Measurements from ENCODE around the gene RDH12.
"Not testable (repeated sequence)": the region's sequence is repeated elsewhere in the genome, so short reads cannot be mapped to it uniquely, and the experiment has no call there.

Gene RDH12

DNA sequence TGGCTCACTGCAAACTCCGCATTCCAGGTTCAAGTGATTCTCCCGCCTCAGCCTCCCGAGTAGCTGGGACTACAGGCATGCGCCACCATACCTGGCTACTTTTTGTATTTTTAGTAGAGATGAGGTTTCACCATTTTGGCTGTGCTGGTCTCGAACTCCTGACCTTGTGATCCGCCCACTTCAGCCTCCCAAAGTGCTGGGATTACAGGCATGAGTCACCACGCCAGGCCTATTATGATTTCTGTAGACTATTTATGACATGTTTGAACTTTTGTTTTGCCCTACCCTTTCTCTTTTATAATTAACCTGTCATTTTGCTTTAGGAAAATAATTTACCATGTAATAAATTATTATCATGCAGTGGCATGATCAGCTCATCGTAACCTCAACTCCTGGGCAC is at the start of gene RDH12:
Gene RDH12 (plus strand): TSS at position 395 of the 400 bp plus-strand sequence. CDS start 20,757 bp downstream, outside the sequence.
- not testable (repeated sequence) for DNase-seq

DNA sequence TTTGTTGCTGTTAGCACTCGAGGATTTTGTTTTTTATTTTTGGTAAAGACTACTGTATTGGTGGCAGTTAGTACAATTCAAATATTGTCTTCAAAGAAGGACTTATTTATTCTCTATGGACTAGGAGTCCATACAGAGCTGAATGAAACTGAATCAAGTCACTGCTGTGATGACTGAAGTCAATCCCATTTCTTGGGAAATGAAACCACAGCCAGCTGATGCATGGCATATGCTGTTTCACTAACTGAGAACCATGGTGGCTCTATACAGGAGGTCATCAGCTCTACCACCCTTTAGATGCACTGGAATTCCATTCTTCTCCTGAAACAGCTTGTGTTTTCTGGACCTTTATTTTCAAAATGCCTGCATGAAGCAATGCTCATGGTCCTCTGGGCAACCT is 49.5 kb upstream of the RDH12 start:
- DNase-seq = no peak

DNA sequence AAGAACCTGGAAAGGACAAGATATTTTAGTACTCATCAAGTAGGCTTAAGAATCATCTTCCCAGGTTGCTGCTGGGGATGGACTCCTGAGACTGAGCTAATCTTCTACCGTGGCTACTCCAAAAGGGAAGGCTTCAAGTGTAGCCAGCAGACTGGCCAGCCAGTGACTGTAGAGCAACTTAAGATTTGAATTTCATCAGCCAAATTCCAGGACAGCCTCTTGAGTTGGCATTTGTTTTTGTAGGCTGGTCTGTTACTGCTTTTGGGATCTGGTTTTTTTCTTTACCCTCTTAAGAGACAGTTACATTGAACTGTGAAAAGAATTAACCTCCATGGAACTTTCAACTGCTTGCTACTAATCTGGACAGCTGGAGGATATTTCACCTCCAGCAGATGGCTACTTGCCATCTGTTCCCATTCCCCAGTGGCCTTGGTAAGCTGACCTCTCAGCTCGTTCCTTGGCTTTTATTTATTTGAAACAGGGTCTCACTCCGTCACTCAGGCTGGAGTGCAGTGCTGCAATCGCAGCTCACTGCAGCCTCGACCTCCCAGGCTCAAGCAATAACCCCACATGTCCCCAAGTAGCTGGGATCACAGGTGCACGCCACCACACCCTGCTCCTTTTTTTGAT is 47.9 kb upstream of the RDH12 start:
- DNase-seq = no peak

DNA sequence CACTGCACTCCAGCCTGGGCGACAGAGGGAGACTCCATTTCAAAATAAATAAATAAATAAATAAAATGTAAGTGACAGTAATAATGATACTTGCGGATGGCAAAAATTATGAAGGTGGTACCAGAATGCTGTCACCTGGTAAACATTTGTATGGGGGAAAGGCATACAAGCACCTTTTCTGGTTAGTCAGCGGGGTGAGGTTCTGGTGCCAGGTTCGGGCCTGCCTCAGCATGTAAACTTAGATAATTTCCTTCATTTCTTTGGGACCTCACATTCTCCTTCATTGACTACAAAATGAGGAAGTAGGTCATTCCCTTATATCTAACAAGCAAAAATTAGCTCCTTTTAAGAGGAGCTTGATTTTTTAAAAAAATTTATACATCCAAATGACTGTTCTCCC is 38.1 kb upstream of the RDH12 start:
- no peak for DNase-seq

DNA sequence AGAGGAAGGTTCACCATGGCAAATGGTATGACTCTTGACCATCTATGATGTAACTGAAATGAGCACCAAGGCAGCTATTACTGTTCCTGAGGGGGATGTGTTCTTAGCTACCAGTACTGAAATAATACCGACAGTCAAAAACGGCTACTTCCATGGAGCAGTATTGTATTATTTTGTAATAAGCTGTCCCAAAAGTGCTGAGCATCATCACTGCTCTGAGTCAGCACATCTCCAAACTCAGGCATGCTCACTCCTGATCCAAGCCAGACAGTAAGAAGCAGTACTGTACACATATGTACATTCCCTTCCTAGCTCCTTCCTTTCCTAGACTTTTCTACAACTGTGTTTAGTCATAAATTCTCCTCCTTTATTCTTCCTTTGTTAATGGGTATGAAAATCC is 35.8 kb upstream of the RDH12 start:
- DNase-seq = no peak

DNA sequence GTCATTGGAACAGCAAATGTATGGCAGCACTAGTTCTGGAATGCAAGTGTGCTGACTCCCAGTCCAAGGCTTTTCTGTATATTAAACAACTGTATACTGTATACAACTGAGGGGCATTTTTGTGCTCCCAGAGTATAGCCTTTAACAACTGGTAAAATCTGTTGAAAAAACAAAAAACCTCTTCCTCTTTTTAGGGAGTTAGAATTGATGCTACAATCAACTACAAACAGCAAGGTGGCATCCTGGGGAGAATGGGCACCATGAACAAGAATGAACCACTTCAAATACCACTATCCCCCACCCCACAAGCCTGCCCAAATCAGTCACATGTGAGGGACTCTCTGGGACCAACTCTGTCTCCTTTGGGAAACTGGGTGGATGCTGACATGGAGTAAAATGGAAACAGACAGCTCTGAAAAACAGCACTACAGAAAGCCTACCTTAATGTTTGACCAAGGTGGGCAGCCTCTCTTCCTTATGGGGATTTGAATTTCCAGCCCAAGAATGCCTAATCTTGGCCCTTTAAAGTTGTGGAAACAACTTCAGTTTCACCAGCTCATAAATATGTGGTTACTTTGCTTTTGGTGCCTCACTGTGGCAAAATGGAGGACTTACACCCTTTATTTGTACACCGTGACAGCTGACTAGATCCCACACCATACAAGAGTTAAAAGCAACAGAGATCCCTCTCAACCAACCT is 34.8 kb upstream of the RDH12 start:
- no peak for DNase-seq

DNA sequence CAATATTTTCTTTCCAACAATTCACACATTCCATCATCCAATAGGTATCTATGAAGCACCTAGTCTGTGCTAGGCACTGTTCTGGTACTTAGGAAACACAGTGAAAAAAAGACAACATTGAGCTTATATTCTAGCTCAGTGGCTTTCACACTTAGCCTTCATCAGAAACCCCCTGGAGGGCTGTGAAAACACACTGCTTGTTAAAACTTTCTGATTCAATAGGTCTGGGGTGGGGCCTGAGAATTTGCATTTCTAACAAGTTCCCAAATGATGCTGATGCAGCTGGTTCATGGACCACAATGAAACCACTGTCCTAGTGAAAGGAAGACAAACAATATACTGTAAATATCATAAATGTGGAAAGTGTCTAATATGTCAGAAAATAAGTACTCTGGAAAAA is 33.1 kb upstream of the RDH12 start:
- DNase-seq = no peak

DNA sequence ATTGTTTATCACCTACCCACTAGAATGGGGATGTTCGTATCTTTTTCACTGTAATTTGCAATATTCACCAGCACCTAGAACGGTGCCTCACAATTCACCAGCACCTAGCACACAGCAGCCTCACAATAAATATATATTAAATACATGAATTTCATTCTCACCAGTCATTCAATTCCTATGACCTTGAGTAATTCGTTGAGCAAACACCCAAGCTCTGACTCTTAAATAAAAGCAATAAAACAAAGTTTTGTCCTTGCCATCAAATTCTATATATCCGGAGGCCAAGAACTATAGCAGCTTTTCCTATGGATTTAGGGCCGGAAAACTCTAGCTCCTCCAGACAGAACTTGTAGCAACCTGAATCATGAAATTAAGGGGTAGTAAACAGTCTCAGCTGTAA is 28.2 kb upstream of the RDH12 start:
- no peak for DNase-seq

DNA sequence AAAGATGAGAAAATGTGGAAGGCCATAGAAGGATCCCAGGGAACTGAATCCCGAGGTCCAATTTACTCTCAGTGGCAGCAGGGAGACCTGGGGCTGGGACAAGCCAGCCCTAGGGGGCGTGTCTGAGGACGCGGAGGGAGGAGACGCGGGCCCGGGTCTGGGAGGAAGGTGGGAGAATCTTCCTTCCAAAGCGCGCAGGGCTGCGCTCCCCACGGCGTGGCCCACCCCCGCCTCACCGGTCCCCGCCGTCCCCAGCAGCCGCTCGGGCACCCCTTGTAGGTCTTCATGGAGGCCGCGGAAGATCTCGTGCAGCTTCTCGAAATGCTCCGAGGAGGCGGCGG is 27.6 kb upstream of the RDH12 start:
- DNase-seq = peak; percentile 49

DNA sequence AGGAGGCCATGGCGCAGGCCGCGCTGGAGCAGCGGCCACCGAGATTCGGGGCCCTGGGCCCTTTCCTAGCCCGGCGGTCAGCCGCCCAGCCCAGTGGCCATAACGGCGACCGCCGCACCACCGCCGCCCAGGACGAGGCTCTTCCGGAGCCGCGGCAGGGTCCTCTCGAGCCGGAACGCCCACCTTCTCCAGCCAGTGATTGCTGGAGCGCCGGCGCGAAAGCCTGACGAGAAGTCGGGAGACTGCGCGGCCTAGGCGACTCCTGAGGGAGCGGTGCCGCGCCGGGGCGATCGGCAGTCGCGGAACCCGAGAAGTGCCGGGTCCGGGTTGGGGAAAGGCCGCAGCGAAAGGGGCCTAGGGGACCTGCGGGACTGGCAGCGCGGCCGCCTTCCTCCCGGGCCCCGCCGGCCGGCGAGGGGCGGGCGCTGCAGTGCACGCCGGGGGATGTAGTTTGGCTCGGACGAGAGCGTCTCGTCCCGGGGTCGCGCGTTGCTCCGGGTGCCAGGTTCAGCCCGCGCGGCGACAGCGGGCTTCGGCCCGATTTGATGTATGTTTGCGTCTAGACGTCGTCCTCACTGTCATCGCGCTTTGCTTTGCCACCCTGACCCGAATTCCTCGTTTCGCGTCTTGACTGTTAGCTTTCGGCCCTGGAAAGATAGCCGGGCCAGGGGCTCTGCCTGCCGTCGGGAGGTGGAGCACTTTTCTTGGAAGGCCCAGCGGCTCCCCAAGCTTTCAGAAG is 27.0 kb upstream of the RDH12 start, which contains the start of gene VTI1B:
Gene VTI1B (minus strand): TSS at position 153 of the 739 bp plus-strand sequence. CDS start 143 bp downstream, at position 10.
- DNase-seq = peak; percentile 67

DNA sequence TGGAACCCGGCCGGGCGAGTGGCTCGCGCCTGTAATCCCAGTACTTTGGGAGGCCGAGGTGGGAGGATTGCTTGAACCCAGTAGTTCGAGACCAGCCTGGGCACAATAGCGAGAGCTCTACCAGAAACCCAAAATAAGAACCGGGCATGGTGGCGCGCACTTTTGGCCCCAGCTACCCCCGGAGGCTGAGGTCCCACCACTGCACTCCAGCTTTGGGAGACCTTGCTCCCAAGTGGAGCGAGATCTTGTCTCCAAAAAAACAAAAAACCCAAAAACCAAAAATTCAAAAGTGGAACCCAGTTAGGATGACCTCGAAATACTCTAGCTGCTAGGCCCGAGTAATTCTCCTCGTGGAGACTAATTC is 26.5 kb upstream of the RDH12 start:
- no peak for DNase-seq

DNA sequence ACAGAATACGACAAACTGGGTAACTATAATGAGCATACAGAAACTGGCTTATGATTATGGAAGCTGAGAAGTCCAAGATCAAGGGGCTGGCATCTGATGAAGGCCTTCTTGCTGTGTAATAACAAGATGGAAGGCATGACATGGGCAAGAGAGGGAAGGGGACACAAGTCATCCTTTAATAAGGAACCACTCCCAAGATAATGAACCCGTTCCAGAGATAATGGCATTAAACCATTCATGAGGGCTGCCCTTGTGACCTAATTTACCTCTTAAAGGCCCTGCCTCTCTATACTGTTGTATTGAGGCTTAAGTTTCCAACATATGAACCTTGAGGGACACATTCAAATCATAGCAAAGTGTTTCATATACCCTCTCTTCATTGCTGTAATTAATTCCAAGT is 22.7 kb upstream of the RDH12 start:
- DNase-seq = no peak

DNA sequence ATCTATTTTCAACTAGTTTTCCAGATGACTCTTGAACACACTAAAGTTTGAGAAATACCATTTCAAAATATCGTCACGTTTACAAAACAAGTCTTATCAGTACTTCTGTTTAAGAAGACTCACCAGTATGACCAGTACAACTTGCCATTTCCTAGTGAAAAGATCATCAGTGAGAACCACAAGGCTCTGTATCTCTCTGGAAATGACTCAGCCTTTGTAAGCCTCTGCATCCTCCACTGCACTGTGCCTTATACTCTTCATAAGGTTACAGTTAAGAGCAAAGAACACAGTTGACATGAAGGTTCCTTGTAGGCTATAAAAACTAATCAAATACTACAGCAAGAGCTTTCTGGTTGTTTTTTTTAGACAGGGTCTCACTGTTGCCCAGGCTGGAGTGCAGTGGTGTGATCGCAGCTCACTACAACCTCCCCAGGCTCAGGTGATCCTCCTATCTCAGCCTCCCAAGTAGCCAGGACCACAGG is 21.5 kb upstream of the RDH12 start:
- DNase-seq = peak; percentile 95

DNA sequence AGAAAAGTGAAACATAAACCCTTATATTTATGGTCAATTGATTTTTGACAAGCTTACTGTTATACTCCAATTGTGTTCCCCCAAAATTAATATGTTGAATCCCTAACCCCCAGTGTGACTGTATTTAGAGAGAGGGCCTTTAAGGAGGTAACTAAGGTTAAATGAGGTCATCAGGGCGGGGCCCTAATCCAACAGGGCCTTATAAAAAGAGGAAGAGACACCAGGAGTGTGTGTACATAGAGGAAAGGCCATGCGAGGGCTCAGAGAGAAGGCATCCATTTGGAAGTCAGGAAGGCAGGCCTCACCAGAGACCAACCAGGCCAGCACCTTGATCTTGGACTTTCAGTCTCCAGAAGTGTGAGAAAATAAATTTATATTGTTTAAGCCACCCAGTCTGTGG is 20.7 kb upstream of the RDH12 start:
- no peak for DNase-seq

DNA sequence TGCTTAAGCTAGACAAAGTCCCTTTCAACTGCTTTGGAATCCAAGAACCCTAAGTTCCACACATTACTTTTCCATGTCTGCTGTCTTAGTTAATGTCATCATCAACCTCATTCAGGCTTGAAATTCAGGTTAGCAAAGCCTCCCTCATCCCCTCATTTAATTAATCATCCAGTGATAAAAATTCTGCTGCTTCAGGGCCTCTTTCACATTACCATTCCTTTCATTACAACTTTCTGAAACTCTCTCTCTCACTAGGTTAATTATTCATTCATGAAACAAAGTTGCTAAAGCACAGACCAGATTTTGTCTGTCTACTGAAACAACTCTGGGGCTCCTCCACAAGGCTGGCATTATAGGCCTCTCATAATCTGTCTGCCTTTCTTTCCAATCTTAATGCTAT is 17.8 kb upstream of the RDH12 start:
- DNase-seq = no peak

DNA sequence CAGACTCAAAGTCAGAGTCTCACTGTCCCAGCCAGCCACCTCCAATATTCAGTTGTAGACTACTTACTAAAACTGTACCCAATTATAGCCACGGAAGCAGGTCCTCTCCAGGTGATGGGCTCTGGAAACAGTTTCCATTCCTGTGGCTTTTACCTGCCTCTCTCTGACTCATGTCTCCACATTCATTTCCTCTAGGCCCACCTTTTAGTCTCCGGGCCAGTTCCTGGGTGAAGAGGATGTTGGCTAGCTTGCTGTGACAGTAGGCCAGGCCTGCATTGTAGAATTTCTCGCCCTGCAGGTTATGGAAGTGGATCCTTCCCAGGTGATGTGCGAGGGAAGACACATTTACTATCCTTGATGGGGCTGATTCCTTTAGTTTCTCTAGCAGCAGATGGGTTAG is 11.7 kb upstream of the RDH12 start:
- DNase-seq = no peak

DNA sequence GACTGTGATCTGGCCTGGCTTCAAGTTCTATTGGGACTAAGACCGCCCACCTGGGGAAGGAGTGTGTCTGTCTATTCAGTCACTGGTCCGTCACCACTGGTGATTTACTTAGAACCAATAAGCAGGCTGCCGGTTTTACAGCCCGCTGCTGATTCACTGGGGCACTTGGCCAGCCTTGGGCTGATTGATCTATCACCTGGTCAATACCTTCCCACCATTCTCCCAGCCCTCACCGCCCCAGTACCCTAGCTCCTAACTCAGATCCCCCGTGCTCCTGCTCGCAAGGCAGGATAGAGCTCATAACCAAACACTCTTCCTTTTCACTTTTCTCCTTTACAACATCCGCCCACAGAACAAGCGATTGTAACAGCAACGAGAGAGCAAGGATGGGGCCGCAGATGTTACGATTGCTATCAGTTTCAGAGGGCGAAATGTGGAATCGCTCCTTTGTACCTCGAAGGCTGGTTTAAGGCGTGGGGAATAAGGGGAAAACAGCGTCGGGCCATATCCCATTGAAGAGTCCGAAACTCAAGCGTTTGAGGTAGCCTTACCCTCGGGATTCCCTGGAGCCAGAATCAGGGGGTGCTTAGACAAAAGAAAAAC is 6.8 kb upstream of the RDH12 start:
- peak; percentile 86 for DNase-seq

DNA sequence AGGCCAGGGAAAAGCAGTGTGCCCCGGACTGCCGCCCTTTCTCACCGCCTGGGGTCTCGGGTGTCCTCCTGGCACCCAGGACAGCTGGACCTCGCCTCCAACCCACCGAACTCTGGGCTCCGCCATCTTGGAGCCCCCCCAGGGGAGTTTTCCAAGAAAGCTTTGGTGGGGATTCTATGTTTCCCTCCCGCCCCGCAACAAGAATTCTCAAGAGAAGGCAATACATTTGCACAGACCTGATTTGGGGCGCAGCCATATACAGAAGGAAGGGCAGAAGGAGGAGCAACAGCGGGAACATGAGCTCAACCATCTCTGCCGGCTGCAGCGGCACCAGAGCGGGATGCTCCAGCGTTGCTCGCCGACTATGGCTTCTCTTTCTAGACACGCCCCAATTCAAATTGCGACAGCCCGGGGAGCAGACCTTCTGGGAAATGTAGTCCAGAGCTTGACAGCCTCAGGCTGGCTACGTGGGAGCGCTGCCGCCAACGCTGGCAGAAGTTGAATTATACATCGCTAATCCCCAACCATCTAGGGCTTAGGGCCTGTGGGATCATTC is 6.2 kb upstream of the RDH12 start, which contains the start of gene RDH11:
Gene RDH11 (minus strand): TSS at position 371 of the 556 bp plus-strand sequence. CDS start 61 bp downstream, at position 310.
- peak; percentile 94 for DNase-seq

DNA sequence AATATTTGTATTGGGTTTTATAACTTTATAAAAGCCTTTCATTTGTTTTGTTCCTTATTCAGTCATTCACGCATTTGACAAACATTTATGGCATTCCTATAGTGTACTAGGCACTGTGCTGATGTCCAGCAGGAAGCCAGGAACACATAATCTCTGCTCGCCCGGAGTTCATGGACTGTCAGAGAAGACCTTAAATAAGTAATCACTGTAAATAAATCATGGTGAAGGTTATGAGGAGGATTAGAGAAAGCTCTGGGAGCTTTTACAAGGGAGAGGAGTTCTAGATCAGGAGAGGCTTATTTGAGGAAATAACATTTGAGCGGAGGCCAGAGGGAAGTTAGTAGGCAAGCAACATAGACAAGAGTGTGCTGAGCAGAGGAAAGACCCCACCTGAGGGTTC is 4.7 kb upstream of the RDH12 start:
- DNase-seq = no peak

DNA sequence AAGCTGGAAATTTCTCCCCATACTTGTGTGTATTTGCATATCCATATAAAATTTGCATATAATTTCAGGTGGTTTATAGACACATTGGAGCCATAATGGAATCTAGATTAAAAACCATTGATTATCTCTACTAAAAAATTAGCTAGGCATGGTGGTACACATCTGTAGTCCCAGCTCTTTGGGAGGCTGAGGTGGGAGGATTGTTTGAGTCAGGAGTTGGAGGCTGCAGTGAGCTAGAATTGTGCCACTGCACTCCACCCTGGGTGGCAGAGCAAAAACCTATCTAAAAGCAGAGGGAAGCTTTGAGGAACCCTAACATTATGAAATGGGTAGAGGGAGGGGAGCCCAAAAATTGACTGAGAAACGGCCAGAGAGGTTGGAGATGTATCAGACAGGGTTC is 3.5 kb upstream of the RDH12 start:
- no peak for DNase-seq

DNA sequence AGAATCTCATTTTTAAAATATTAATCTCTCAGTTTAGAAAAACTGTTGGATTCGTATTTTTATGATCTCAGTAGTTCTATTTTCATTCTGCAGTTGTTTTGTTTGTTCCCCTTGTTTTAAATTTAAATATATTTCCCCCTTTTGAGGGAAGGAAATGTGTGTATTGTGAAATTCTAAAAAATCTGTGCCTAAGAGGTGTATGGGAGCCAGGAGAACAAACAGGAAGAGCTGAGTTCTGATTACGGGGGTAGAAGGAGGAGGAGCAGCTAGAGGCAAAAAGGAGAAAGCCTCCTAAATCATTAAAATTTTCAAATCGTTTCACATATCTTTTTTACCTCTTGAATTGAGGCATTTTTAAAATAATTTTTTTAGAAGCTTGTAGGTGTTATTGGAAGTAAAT is 2.3 kb downstream of the RDH12 start:
- DNase-seq = no peak

DNA sequence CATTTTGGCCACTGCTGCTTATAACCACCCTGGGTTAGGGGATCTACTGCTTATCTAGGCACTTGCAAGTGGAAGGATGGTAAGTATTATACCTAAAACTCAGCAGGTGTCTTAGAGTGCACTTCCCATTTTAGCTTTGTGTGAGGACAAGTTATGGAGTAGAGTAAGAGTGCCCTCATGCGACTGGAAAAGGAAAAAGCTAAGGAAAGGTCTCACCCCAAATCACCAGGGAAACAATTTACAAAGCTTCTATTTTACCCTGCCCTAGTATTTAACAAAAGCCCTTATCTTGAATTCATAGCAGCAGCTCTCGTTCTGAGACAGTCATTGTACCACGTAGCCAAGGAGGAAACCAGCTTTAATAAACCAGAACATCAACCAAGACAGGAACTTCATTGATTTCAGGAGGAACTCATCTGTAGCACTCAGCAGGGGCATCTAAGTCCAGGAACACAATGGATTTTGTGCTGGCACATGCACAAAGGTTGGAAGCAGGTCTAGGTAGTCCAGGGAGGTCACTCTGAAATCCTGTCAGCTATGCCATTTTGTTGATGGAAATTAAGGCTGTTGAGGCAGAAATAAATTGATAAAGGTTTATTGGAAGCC is 2.9 kb downstream of the RDH12 start:
- peak; percentile 42 for DNase-seq

DNA sequence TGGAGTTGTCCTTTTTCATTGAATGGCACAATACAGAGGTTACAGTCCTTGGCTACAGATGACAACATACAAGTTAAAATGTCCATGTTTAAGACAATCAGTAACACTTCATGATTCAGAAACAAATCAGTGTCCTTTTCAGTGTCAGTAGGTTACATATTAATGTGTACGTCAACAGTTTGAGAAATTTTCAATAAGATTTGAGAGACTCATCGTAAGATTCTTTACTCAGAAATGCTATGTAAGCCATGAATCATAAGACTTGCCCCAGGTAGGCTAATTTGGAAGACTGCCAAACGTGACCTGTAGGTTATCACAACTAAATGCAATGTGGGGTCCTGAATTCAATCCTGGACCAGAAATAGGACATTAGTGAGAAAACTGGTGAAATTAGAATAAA is 3.5 kb downstream of the RDH12 start:
- no peak for DNase-seq
